Measurements from ENCODE around the gene VPS52. TPM values are rescaled to one million over a fixed set of nuclear protein-coding genes. Genes with fewer than 3 reads are reported as not detected.
A peak's percentile ranks its signal among the peaks of the same experiment; 100 is the strongest.

Gene VPS52
- total and polyA plus RNA-seq, 9 of the 15 experiments (the other 6 are each of a cell fraction or from before 2014, with no cell fraction given), result 24.4 to 103 (median 40.2) TPM

DNA sequence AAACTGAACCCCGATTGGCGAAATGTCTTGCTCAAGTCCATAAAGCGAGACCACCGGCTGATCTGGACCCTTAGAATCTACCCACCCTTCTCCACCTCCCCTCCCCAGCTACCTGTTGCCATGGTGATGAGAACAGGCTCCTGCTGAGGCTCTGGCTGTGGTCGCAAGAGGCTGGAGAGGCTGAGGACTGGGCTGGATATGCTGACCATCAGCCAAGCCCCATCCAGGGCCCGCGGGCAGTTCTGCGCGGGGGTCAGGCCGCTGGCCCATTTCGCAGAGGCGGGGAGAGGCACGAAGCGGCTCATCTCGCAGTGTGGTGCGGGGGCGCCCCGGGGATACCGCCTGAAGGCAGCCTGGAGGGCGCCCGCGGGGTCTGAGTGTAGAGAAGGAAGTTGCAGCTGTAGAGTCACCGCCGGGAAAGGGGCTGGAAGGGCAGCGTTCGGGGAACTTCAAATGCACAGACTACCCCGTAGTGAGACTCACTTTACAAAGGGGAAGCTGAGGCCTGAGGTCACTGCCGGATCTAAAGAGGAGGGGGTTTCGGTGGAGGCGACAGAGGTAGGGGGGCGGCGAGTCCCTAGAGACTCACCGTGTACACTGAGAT is 41.5 kb upstream of the VPS52 start (continued):
- TF ChIP-seq, protein P1, sequence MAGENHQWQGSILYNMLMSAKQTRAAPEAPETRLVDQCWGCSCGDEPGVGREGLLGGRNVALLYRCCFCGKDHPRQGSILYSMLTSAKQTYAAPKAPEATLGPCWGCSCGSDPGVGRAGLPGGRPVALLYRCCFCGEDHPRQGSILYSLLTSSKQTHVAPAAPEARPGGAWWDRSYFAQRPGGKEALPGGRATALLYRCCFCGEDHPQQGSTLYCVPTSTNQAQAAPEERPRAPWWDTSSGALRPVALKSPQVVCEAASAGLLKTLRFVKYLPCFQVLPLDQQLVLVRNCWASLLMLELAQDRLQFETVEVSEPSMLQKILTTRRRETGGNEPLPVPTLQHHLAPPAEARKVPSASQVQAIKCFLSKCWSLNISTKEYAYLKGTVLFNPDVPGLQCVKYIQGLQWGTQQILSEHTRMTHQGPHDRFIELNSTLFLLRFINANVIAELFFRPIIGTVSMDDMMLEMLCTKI (IDR thresholded peaks at IDR 0.05; ENCODE audit: partially characterized antibody), result no peak
- TF ChIP-seq ZC3H8 (IDR thresholded peaks at IDR 0.05), result no peak
- TF ChIP-seq POLR2G (IDR thresholded peaks at IDR 0.05; ENCODE audit: low read depth, low read length), result peak; percentile 58; the same call in 1 of the 2 replicates
- TF ChIP-seq CEBPG (CRISPR knock-in tag; IDR thresholded peaks at IDR 0.05), result peak; percentile 24; the same call in 1 of the 2 replicates
- TF ChIP-seq CEBPG (tag; conservative IDR thresholded peaks at IDR 0.05 in 1 of 2, IDR thresholded peaks at IDR 0.05 in 1 of 2), result no peak
- peak in 1 of 2 experiments; percentile 54; a peak in 1 of 3 replicates for TF ChIP-seq CBX3 (IDR thresholded peaks at IDR 0.05; ENCODE audit: borderline replicate concordance in 1 of 2, low read length in 2 of 2)
- TF ChIP-seq NRF1 (conservative IDR thresholded peaks at IDR 0.05 in 1 of 2, IDR thresholded peaks at IDR 0.05 in 1 of 2), result peak in 1 of 2 experiments; percentile 33; a peak in 2 of 4 replicates
- TF ChIP-seq CBX1 (IDR thresholded peaks at IDR 0.05; ENCODE audit: low read depth), result peak; percentile 24; the same call in 1 of the 2 replicates
- TF ChIP-seq YY1 (IDR thresholded peaks at IDR 0.05; ENCODE audit: borderline replicate concordance in 1 of 3, control insufficient read depth in 1 of 3, extremely low read depth in 1 of 3, insufficient read depth in 3 of 3, insufficient read length in 1 of 3, insufficient replicate concordance in 2 of 3, low read depth in 1 of 3, low read length in 2 of 3), result peak in 1 of 3 experiments; percentile 7
- TF ChIP-seq, protein P2, sequence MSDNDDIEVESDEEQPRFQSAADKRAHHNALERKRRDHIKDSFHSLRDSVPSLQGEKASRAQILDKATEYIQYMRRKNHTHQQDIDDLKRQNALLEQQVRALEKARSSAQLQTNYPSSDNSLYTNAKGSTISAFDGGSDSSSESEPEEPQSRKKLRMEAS (CRISPR knock-in tag; IDR thresholded peaks at IDR 0.05), result no peak
- TF ChIP-seq, protein P3, sequence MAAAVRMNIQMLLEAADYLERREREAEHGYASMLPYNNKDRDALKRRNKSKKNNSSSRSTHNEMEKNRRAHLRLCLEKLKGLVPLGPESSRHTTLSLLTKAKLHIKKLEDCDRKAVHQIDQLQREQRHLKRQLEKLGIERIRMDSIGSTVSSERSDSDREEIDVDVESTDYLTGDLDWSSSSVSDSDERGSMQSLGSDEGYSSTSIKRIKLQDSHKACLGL (CRISPR knock-in tag; IDR thresholded peaks at IDR 0.05; ENCODE audit: borderline replicate concordance, poor library complexity, severe bottlenecking), result no peak
- TF ChIP-seq ZNF583 (CRISPR knock-in tag; IDR thresholded peaks at IDR 0.05), result no peak
- TF ChIP-seq, protein P4, sequence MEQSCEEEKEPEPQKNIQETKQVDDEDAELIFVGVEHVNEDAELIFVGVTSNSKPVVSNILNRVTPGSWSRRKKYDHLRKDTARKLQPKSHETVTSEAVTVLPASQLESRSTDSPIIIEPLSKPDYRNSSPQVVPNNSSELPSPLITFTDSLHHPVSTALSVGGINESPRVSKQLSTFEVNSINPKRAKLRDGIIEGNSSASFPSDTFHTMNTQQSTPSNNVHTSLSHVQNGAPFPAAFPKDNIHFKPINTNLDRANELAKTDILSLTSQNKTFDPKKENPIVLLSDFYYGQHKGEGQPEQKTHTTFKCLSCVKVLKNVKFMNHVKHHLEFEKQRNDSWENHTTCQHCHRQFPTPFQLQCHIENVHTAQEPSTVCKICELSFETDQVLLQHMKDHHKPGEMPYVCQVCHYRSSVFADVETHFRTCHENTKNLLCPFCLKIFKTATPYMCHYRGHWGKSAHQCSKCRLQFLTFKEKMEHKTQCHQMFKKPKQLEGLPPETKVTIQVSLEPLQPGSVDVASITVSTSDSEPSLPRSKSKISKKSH (CRISPR knock-in tag; IDR thresholded peaks at IDR 0.05), result no peak
- peak; percentile 82 for TF ChIP-seq GABPB1 (CRISPR knock-in tag; IDR thresholded peaks at IDR 0.05)
- 0 out of 2 replicates have a peak, but pooled peaks have one; percentile 20 for TF ChIP-seq NFE2 (IDR thresholded peaks at IDR 0.05; ENCODE audit: low read depth)
- no peak for TF ChIP-seq CREB1 (IDR thresholded peaks at IDR 0.05)
- TF ChIP-seq CREB1 (CRISPR knock-in tag; IDR thresholded peaks at IDR 0.05), result peak; percentile 51; the same call in 1 of the 2 replicates
- no peak for TF ChIP-seq FOXP1 (CRISPR knock-in tag; IDR thresholded peaks at IDR 0.05)
- TF ChIP-seq, protein P5, sequence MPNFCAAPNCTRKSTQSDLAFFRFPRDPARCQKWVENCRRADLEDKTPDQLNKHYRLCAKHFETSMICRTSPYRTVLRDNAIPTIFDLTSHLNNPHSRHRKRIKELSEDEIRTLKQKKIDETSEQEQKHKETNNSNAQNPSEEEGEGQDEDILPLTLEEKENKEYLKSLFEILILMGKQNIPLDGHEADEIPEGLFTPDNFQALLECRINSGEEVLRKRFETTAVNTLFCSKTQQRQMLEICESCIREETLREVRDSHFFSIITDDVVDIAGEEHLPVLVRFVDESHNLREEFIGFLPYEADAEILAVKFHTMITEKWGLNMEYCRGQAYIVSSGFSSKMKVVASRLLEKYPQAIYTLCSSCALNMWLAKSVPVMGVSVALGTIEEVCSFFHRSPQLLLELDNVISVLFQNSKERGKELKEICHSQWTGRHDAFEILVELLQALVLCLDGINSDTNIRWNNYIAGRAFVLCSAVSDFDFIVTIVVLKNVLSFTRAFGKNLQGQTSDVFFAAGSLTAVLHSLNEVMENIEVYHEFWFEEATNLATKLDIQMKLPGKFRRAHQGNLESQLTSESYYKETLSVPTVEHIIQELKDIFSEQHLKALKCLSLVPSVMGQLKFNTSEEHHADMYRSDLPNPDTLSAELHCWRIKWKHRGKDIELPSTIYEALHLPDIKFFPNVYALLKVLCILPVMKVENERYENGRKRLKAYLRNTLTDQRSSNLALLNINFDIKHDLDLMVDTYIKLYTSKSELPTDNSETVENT (CRISPR knock-in tag; IDR thresholded peaks at IDR 0.05), result no peak
- TF ChIP-seq, protein P6, sequence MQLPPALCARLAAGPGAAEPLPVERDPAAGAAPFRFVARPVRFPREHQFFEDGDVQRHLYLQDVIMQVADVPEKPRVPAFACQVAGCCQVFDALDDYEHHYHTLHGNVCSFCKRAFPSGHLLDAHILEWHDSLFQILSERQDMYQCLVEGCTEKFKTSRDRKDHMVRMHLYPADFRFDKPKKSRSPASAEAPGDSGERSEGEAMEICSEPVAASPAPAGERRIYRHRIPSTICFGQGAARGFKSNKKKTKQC (CRISPR knock-in tag; IDR thresholded peaks at IDR 0.05), result no peak; the same call in 1 of the 2 replicates
- no peak for TF ChIP-seq ARNT (IDR thresholded peaks at IDR 0.05)
